ENCODE data around the gene MYH15.

MYH15 gene

GRCh38 chr3:108510496-108510895 is at the start of gene MYH15:
Gene MYH15, minus strand, starts transcription at chr3:108510596. Its CDS starts 66 bp downstream, at chr3:108510530.
- Mint-ChIP-seq H3K36me3 (ENCODE audit: low read depth) (no peaks in the 10 kb centered on the region), H3K9me3 (no peaks in the 10 kb centered on the region), H3K27ac (peak within 1 kb of the TSS; percentile 9), H3K27me3 (ENCODE audit: low read depth, poor library complexity) (peaks cover 4% of the 10 kb centered on the region), H3K4me3 (no peak within 1 kb of the TSS), H3K4me1 (no peaks in the 10 kb centered on the region)
- DNase-seq, result no peak
- TF ChIP-seq CTCF (IDR thresholded peaks at IDR 0.05), result no peak

- Mint-ChIP-seq H3K4me1 (no peaks in the 10 kb centered on the region), H3K9me3 (no peaks in the 10 kb centered on the region), H3K4me3 (no peak overlapping the region)
Measured at GRCh38 chr3:108555966-108556581, 45.7 kb upstream of the MYH15 start.

GRCh38 chr3:108554913-108555571 is 44.6 kb upstream of the MYH15 start:
- no peaks in the 10 kb centered on the region for H3K27me3 Mint-ChIP-seq (ENCODE audit: low read depth, poor library complexity)
- H3K27ac Mint-ChIP-seq, result no peak overlapping the region
- no peak for TF ChIP-seq CTCF (IDR thresholded peaks at IDR 0.05)
- no peaks in the 10 kb centered on the region for H3K9me3 Mint-ChIP-seq
- no peaks in the 10 kb centered on the region for H3K4me1 Mint-ChIP-seq
- H3K4me3 Mint-ChIP-seq, result no peak overlapping the region
- peaks cover 23% of the 10 kb centered on the region for H3K36me3 Mint-ChIP-seq (ENCODE audit: low read depth)
- DNase-seq, result no peak

More at GRCh38 chr3:108555966-108556581, 45.7 kb upstream of the MYH15 start:
- Mint-ChIP-seq H3K36me3 (ENCODE audit: low read depth) (peaks cover 31% of the 10 kb centered on the region), H3K27me3 (ENCODE audit: low read depth, poor library complexity) (no peaks in the 10 kb centered on the region), H3K27ac (no peak overlapping the region)
- TF ChIP-seq CTCF (IDR thresholded peaks at IDR 0.05), result no peak
- DNase-seq, result no peak

- H3K36me3 Mint-ChIP-seq (ENCODE audit: low read depth), result peaks cover 20% of the 10 kb centered on the region
- H3K9me3 Mint-ChIP-seq, result no peaks in the 10 kb centered on the region
- H3K27ac Mint-ChIP-seq, result no peak overlapping the region
- DNase-seq, result no peak
- no peak overlapping the region for H3K4me3 Mint-ChIP-seq
- no peak for TF ChIP-seq CTCF (IDR thresholded peaks at IDR 0.05)
- H3K27me3 Mint-ChIP-seq (ENCODE audit: low read depth, poor library complexity), result no peaks in the 10 kb centered on the region
- no peaks in the 10 kb centered on the region for H3K4me1 Mint-ChIP-seq
Measured at GRCh38 chr3:108554229-108554628, 43.8 kb upstream of the MYH15 start.

GRCh38 chr3:108552267-108553159 is 42.1 kb upstream of the MYH15 start:
- Mint-ChIP-seq H3K9me3 (no peaks in the 10 kb centered on the region), H3K4me3 (no peak overlapping the region), H3K36me3 (ENCODE audit: low read depth) (peaks cover 5% of the 10 kb centered on the region), H3K27ac (no peak overlapping the region), H3K27me3 (ENCODE audit: low read depth, poor library complexity) (no peaks in the 10 kb centered on the region), H3K4me1 (no peaks in the 10 kb centered on the region)
- DNase-seq, result no peak
- peak; percentile 50 for TF ChIP-seq CTCF (IDR thresholded peaks at IDR 0.05)
